ENCODE measurements around the gene MCAM.

Gene MCAM

GRCh38 chr11:119297938-119298337 lies 19.0 kb downstream of the MCAM start:
- no peak for DNase-seq (ENCODE audit: low read depth, low spot score)
- TF ChIP-seq CTCF (IDR thresholded peaks at IDR 0.05; ENCODE audit: insufficient read depth, low read length, missing control alignments): no peak
- POLR2A ChIA-PET: no interaction called here
- no peak overlapping the region for H3K4me3 ChIP-seq (ENCODE audit: low read depth, low read length)
- CTCF ChIA-PET: interaction anchor here (0.8 to 3.0 kb wide), 7 partner anchors 15 to 101 kb away, joined by 3 to 25 read pairs (median 3); partner anchors contain the start of genes CBL and MCAM

- POLR2A ChIA-PET: interaction anchor here (0.6 kb wide), 1 partner anchor 239 kb away, joined by 3 read pairs; the partner anchor contains the start of gene HYOU1
- no peak for DNase-seq (ENCODE audit: low read depth, low spot score)
- no peak overlapping the region for H3K4me3 ChIP-seq (ENCODE audit: low read depth, low read length)
- CTCF ChIA-PET: interaction anchor here (0.6 to 3.2 kb wide), 3 partner anchors 11 to 150 kb away, joined by 3 to 11 read pairs (median 3); no protein-coding TSS in a partner anchor
- TF ChIP-seq CTCF (IDR thresholded peaks at IDR 0.05; ENCODE audit: insufficient read depth, low read length, missing control alignments): no peak
Measured at GRCh38 chr11:119295178-119295577, 21.8 kb downstream of the MCAM start.

- CTCF ChIA-PET: interaction anchor here (1.1 to 3.2 kb wide), 2 partner anchors 9 to 14 kb away, joined by 3 to 11 read pairs; no protein-coding TSS in a partner anchor
- no peak for DNase-seq (ENCODE audit: low read depth, low spot score)
- H3K4me3 ChIP-seq (ENCODE audit: low read depth, low read length): no peak overlapping the region
- no peak for TF ChIP-seq CTCF (IDR thresholded peaks at IDR 0.05; ENCODE audit: insufficient read depth, low read length, missing control alignments)
- POLR2A ChIA-PET: no interaction called here
Measured at GRCh38 chr11:119293461-119293860, 23.5 kb downstream of the MCAM start.

GRCh38 chr11:119290894-119291497 lies 25.9 kb downstream of the MCAM start:
- DNase-seq (ENCODE audit: low read depth, low spot score): no peak
- ChIA-PET POLR2A (no interaction called here), CTCF (interaction anchor here (1.7 to 3.3 kb wide), 2 partner anchors 86 to 95 kb away, joined by 5 to 15 read pairs; partner anchors contain the start of gene CBL)
- no peak for TF ChIP-seq CTCF (IDR thresholded peaks at IDR 0.05; ENCODE audit: insufficient read depth, low read length, missing control alignments)
- no peak overlapping the region for H3K4me3 ChIP-seq (ENCODE audit: low read depth, low read length)

- ChIA-PET POLR2A (no interaction called here), CTCF (interaction anchor here (0.9 to 2.5 kb wide), 6 partner anchors 9 to 82 kb away, joined by 3 to 7 read pairs (median 4); partner anchors contain the start of gene CBL)
- DNase-seq (ENCODE audit: low read depth, low spot score): no peak
- H3K4me3 ChIP-seq (ENCODE audit: low read depth, low read length): no peak overlapping the region
- no peak for TF ChIP-seq CTCF (IDR thresholded peaks at IDR 0.05; ENCODE audit: insufficient read depth, low read length, missing control alignments)
Measured at GRCh38 chr11:119288219-119288618, 28.7 kb downstream of the MCAM start.

GRCh38 chr11:119285431-119285830 lies 31.5 kb downstream of the MCAM start:
- ChIA-PET CTCF (interaction anchor here (0.8 to 2.3 kb wide), 8 partner anchors 8 to 143 kb away, joined by 3 to 14 read pairs (median 5); partner anchors contain the start of gene NLRX1), POLR2A (no interaction called here)
- no peak for TF ChIP-seq CTCF (IDR thresholded peaks at IDR 0.05; ENCODE audit: insufficient read depth, low read length, missing control alignments)
- no peak for DNase-seq (ENCODE audit: low read depth, low spot score)
- no peak overlapping the region for H3K4me3 ChIP-seq (ENCODE audit: low read depth, low read length)

Measured in AG04449 (cell line).